DND-41 (cell line): ENCODE data around the gene WLS.

Experiments used
- ATAC-seq: fragments of 200-7000 bp; cut with Tn5 transposase; 3 replicates; pipeline ENCODE4 v1.9.1; 2021; ENCODE audit warnings: low read depth; ENCODE audit not compliant: insufficient read depth
- DNase-seq: peaks from one replicate; pipeline ENCODE4 v3.0.0-alpha.2; 2020
- H2AFZ ChIP-seq: 2 replicates; pipeline ENCODE4 v1.6.0; 2012; ENCODE audit warnings: low read depth, low read length
- H3K27ac ChIP-seq: 2 replicates; pipeline ENCODE4 v1.5.1; 2012; ENCODE audit warnings: low read length, inconsistent platforms
- H3K27me3 ChIP-seq: fragments of 200-600 bp; sonication (generic); 2 replicates; pipeline ENCODE4 v1.6.0; 2012; ENCODE audit warnings: low read length, mild to moderate bottlenecking, inconsistent platforms; ENCODE audit not compliant: insufficient read depth, poor library complexity
- H3K36me3 ChIP-seq: 2 replicates; pipeline ENCODE4 v1.5.1; 2012; ENCODE audit warnings: low read length, inconsistent platforms; ENCODE audit not compliant: insufficient read depth
- H3K4me1 ChIP-seq: 2 replicates; pipeline ENCODE4 v1.5.1; 2012; ENCODE audit warnings: mild to moderate bottlenecking, low read length; ENCODE audit not compliant: insufficient read depth
- H3K4me2 ChIP-seq: 2 replicates; pipeline ENCODE4 v1.6.0; 2012; ENCODE audit warnings: mild to moderate bottlenecking, moderate library complexity, low read length, inconsistent platforms; ENCODE audit not compliant: insufficient read depth
- H3K4me3 ChIP-seq, 2 experiments: fragments of 200-600 bp in 1 of 2; shearing (Covaris generic) in 1 of 2; 2 replicates each; pipeline ENCODE4 v1.5.1; 2012 to 2016; ENCODE audit warnings: inconsistent platforms in 2 of 2, low read length in 2 of 2, mild to moderate bottlenecking in 2 of 2, low read depth in 1 of 2, moderate library complexity in 1 of 2
- H3K79me2 ChIP-seq: 2 replicates; pipeline ENCODE4 v1.6.0; 2012; ENCODE audit warnings: low read length, inconsistent platforms; ENCODE audit not compliant: insufficient read depth
- H3K9ac ChIP-seq: 2 replicates; pipeline ENCODE4 v1.6.0; 2012; ENCODE audit warnings: low read depth, mild to moderate bottlenecking, inconsistent platforms, low read length, moderate library complexity
- H3K9me3 ChIP-seq: 2 replicates; pipeline ENCODE4 v1.5.1; 2012; ENCODE audit warnings: low read length, moderate library complexity, mild to moderate bottlenecking, inconsistent platforms; ENCODE audit not compliant: insufficient read depth, severe bottlenecking
- H4K20me1 ChIP-seq: 2 replicates; pipeline ENCODE4 v1.6.0; 2012; ENCODE audit warnings: low read length; ENCODE audit not compliant: insufficient read depth
- CTCF ChIP-seq: IDR thresholded peaks from 2 replicates; pipeline ENCODE4 v1.5.1; 2012; ENCODE audit warnings: borderline replicate concordance, low read length, moderate library complexity, mild to moderate bottlenecking; ENCODE audit not compliant: poor library complexity, severe bottlenecking; ENCODE audit errors: extremely low read depth
- EZH2 ChIP-seq: IDR thresholded peaks from 3 replicates; pipeline ENCODE4 v1.6.1; 2012; ENCODE audit warnings: borderline replicate concordance, low read depth, mild to moderate bottlenecking, moderate library complexity, low read length, inconsistent platforms; ENCODE audit not compliant: severe bottlenecking

The WLS gene

GRCh38 chr1:68206848-68207689 is 25.3 kb downstream of the WLS start:
- Histone ChIP-seq H3K27me3 (no peaks in the 10 kb centered on the region), H2AFZ (no peak overlapping the region), H3K27ac (no peak overlapping the region), H3K79me2 (no peaks in the 10 kb centered on the region), H3K4me1 (no peaks in the 10 kb centered on the region), H3K36me3 (no peaks in the 10 kb centered on the region), H3K9ac (no peak overlapping the region), H4K20me1 (no peaks in the 10 kb centered on the region), H3K4me2 (no peak overlapping the region), H3K9me3 (no peaks in the 10 kb centered on the region), H3K4me3 (no peak overlapping the region)
- no peak for TF ChIP-seq CTCF
- TF ChIP-seq EZH2 = no peak
- ATAC-seq (no peak), DNase-seq (no peak)

- Histone ChIP-seq H3K36me3 (no peaks in the 10 kb centered on the region), H3K4me3 (no peak overlapping the region), H3K9ac (no peak overlapping the region), H3K27ac (no peak overlapping the region), H3K4me2 (no peak overlapping the region), H3K79me2 (no peaks in the 10 kb centered on the region), H3K4me1 (no peaks in the 10 kb centered on the region), H4K20me1 (no peaks in the 10 kb centered on the region), H3K9me3 (no peaks in the 10 kb centered on the region), H2AFZ (no peak overlapping the region), H3K27me3 (no peaks in the 10 kb centered on the region)
- no peak for TF ChIP-seq EZH2
- no peak for TF ChIP-seq CTCF
- ATAC-seq (no peak), DNase-seq (no peak)
Measured at GRCh38 chr1:68205794-68206358, 26.4 kb downstream of the WLS start.

GRCh38 chr1:68204977-68205630 is 27.2 kb downstream of the WLS start:
- H3K4me3 ChIP-seq = no peak overlapping the region
- H3K4me1 ChIP-seq = no peaks in the 10 kb centered on the region
- no peaks in the 10 kb centered on the region for H3K27me3 ChIP-seq
- no peaks in the 10 kb centered on the region for H4K20me1 ChIP-seq
- no peak overlapping the region for H3K4me2 ChIP-seq
- H3K79me2 ChIP-seq = no peaks in the 10 kb centered on the region
- H3K36me3 ChIP-seq = no peaks in the 10 kb centered on the region
- H2AFZ ChIP-seq = no peak overlapping the region
- DNase-seq (no peak), ATAC-seq (no peak)
- no peak overlapping the region for H3K27ac ChIP-seq
- H3K9ac ChIP-seq = no peak overlapping the region
- TF ChIP-seq CTCF = no peak
- no peak for TF ChIP-seq EZH2
- no peaks in the 10 kb centered on the region for H3K9me3 ChIP-seq
